SU-DHL-6 (cell line): ENCODE results near the gene TRIML1.
"Not testable (repeated sequence)": the region's sequence is repeated elsewhere in the genome, so short reads cannot be mapped to it uniquely, and the experiment has no call there.

Experiments used
- H2AFZ ChIP-seq: fragments of 200-600 bp; sonication (generic); 2 replicates; pipeline ENCODE4 v1.6.1; 2014; ENCODE audit warnings: low read depth, mild to moderate bottlenecking, moderate library complexity, mixed read lengths, antibody characterized with exemption, low read length; ENCODE audit not compliant: severe bottlenecking
- H3F3A ChIP-seq: fragments of 200-600 bp; shearing (Covaris generic); 2 replicates; pipeline ENCODE4 v1.6.0; 2016; ENCODE audit warnings: antibody characterized with exemption, mild to moderate bottlenecking; ENCODE audit not compliant: insufficient read depth
- H3K27ac ChIP-seq: fragments of 200-600 bp; sonication (generic); 2 replicates; pipeline ENCODE4 v1.5.1; 2016; ENCODE audit warnings: low read depth, mild to moderate bottlenecking, low read length, moderate library complexity, mixed read lengths
- H3K27me3 ChIP-seq: fragments of 200-600 bp; sonication (generic), shearing (Covaris generic); 2 replicates; pipeline ENCODE4 v1.6.0; 2014; ENCODE audit warnings: mild to moderate bottlenecking, low read length
- H3K36me3 ChIP-seq: fragments of 200-600 bp; sonication (generic); 2 replicates; pipeline ENCODE4 v1.6.1; 2014; ENCODE audit warnings: mild to moderate bottlenecking, low read length, mixed read lengths
- H3K4me2 ChIP-seq: fragments of 300-600, 200-600 bp; shearing (Covaris generic), sonication (generic); 2 replicates; pipeline ENCODE4 v1.6.0; 2014; ENCODE audit warnings: low read length, low read depth, mild to moderate bottlenecking; ENCODE audit not compliant: poor library complexity, severe bottlenecking
- H3K4me3 ChIP-seq: fragments of 200-600 bp; sonication (generic); 2 replicates; pipeline ENCODE4 v1.5.1; 2014; ENCODE audit warnings: antibody characterized with exemption, low read length, mild to moderate bottlenecking, mixed read lengths; ENCODE audit not compliant: insufficient read depth, poor library complexity, severe bottlenecking
- H3K79me2 ChIP-seq: fragments of 200-600 bp; sonication (generic); 2 replicates; pipeline ENCODE4 v1.6.1; 2014; ENCODE audit warnings: mild to moderate bottlenecking, low read length, moderate library complexity; ENCODE audit not compliant: insufficient read depth
- H3K9ac ChIP-seq: fragments of 200-600 bp; sonication (generic); 2 replicates; pipeline ENCODE4 v1.7.0; 2014; ENCODE audit warnings: mild to moderate bottlenecking, low read length
- H3K9me2 ChIP-seq: fragments of 200-600 bp; sonication (generic); replicated peaks from 2 replicates; pipeline ENCODE4 v1.6.1; 2014; ENCODE audit warnings: low read length; ENCODE audit not compliant: insufficient read depth
- H3K9me3 ChIP-seq: fragments of 200-600 bp; sonication (generic); 2 replicates; pipeline ENCODE4 v1.6.1; 2014; ENCODE audit warnings: low read length, mixed read lengths; ENCODE audit not compliant: insufficient read depth
- H4K20me1 ChIP-seq: fragments of 200-600 bp; sonication (generic); 2 replicates; pipeline ENCODE4 v1.6.1; 2014; ENCODE audit warnings: low read depth, mild to moderate bottlenecking, antibody characterized with exemption, low read length, moderate library complexity, mixed read lengths
- CTCF ChIP-seq: fragments of 200-600 bp; sonication (generic); IDR thresholded peaks from one replicate; pipeline ENCODE4 v1.5.1; 2017; ENCODE audit warnings: antibody characterized with exemption, mild to moderate bottlenecking, low read length, moderate library complexity; ENCODE audit not compliant: insufficient read depth, poor library complexity, severe bottlenecking
- EZH2phosphoT487 ChIP-seq: fragments of 200-600 bp; sonication (generic), shearing (Covaris generic); conservative IDR thresholded peaks from 2 replicates; pipeline ENCODE4 v1.6.1; 2018; ENCODE audit warnings: mild to moderate bottlenecking, antibody characterized with exemption, low read length, moderate library complexity, mixed read lengths

The TRIML1 gene

GRCh38 chr4:188158336-188158735 lies 19.1 kb downstream of the TRIML1 start:
- Histone ChIP-seq H3F3A (no peaks in the 10 kb centered on the region), H2AFZ (no peak overlapping the region), H3K27ac (no peak overlapping the region), H3K4me3 (no peak overlapping the region), H3K79me2 (no peaks in the 10 kb centered on the region), H3K36me3 (no peaks in the 10 kb centered on the region), H3K9ac (no peak overlapping the region), H3K4me2 (no peak overlapping the region), H3K27me3 (no peaks in the 10 kb centered on the region), H3K9me3 (no peaks in the 10 kb centered on the region), H3K9me2 (no peaks in the 10 kb centered on the region), H4K20me1 (no peaks in the 10 kb centered on the region)
- TF ChIP-seq EZH2phosphoT487 (no peak), CTCF (no peak)

GRCh38 chr4:188159513-188160226 lies 20.4 kb downstream of the TRIML1 start:
- H3K36me3 ChIP-seq, H3K4me3 ChIP-seq, H3K79me2 ChIP-seq, H3F3A ChIP-seq, H3K27me3 ChIP-seq, H3K9me2 ChIP-seq, H3K9ac ChIP-seq, H4K20me1 ChIP-seq, H3K27ac ChIP-seq, H2AFZ ChIP-seq, H3K9me3 ChIP-seq, H3K4me2 ChIP-seq: not testable (repeated sequence)

- no peak overlapping the region for H3K27ac ChIP-seq
- TF ChIP-seq CTCF = no peak
- TF ChIP-seq EZH2phosphoT487 = no peak
- no peaks in the 10 kb centered on the region for H3K9me2 ChIP-seq
- no peaks in the 10 kb centered on the region for H3K79me2 ChIP-seq
- H3F3A ChIP-seq = no peaks in the 10 kb centered on the region
- no peak overlapping the region for H3K4me2 ChIP-seq
- H3K36me3 ChIP-seq = no peaks in the 10 kb centered on the region
- no peak overlapping the region for H2AFZ ChIP-seq
- no peaks in the 10 kb centered on the region for H3K27me3 ChIP-seq
- no peak overlapping the region for H3K4me3 ChIP-seq
- H3K9ac ChIP-seq = no peak overlapping the region
- H4K20me1 ChIP-seq = no peaks in the 10 kb centered on the region
- H3K9me3 ChIP-seq = no peaks in the 10 kb centered on the region
These were observed 21.2 kb downstream of the TRIML1 start for GRCh38 chr4:188160406-188160805.

GRCh38 chr4:188161167-188161566 lies 21.9 kb downstream of the TRIML1 start:
- H3K27ac ChIP-seq = no peak overlapping the region
- H3K9ac ChIP-seq = no peak overlapping the region
- no peaks in the 10 kb centered on the region for H3K9me2 ChIP-seq
- H4K20me1 ChIP-seq = no peaks in the 10 kb centered on the region
- H3K79me2 ChIP-seq = no peaks in the 10 kb centered on the region
- H3K27me3 ChIP-seq = no peaks in the 10 kb centered on the region
- H2AFZ ChIP-seq = no peak overlapping the region
- H3K36me3 ChIP-seq = no peaks in the 10 kb centered on the region
- H3K4me2 ChIP-seq = no peak overlapping the region
- TF ChIP-seq CTCF (no peak), EZH2phosphoT487 (no peak)
- no peaks in the 10 kb centered on the region for H3F3A ChIP-seq
- no peaks in the 10 kb centered on the region for H3K9me3 ChIP-seq
- no peak overlapping the region for H3K4me3 ChIP-seq
